ENCODE measurements around the gene TMEM229B. TPM values are rescaled to one million over a fixed set of nuclear protein-coding genes. Genes with fewer than 3 reads are reported as not detected.

Gene TMEM229B
- polyA plus RNA-seq, 1 donor from 2014 or later = 4.2 TPM

- no peaks in the 10 kb centered on the region for H3K9me3 ChIP-seq (ENCODE audit: low read length)
- H3K9ac ChIP-seq (ENCODE audit: low read length) = no peak overlapping the region
These were observed 30.9 kb upstream of the TMEM229B start for GRCh38 chr14:67519406-67519805.

DNA sequence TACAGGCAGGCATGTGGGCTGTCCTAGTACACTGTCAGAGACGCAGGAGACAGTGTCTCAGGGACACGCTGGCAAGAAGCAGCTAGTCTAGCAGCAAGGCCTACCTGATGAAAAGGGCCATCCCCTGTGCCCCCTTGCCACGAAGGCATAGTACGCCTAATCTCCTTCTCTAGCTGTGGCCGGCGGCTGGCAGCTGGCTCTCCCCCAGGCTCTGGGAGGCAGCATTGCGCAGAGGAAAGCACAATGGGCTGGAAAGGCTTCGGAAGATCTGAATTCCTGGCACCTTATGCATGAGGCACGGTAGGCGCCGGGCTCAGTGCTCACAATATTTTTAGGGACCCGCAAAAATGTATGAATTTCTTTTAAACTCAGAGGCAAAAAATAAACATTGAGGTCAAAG lies 28.6 kb upstream of the TMEM229B start:
- H3F3A ChIP-seq (ENCODE audit: insufficient read depth, low read length, poor library complexity, severe bottlenecking) = no peaks in the 10 kb centered on the region
- no peaks in the 10 kb centered on the region for H3K9me2 ChIP-seq (ENCODE audit: insufficient read depth, low read length)
- no peak overlapping the region for H3K4me3 ChIP-seq (ENCODE audit: low read length)
- no peak overlapping the region for H3K4me2 ChIP-seq (ENCODE audit: low read length)
- no peaks in the 10 kb centered on the region for H3K79me2 ChIP-seq (replicated peaks; ENCODE audit: insufficient read depth, low read length)
- H3K36me3 ChIP-seq (ENCODE audit: insufficient read depth, low read length) = no peaks in the 10 kb centered on the region
- peaks cover 40% of the 10 kb centered on the region for H3K27me3 ChIP-seq (ENCODE audit: insufficient read depth, low read depth, low read length)
- no peak overlapping the region for H3K27ac ChIP-seq (ENCODE audit: low read length)
- H2AFZ ChIP-seq (ENCODE audit: low read depth, low read length) = no peak overlapping the region
- H3K9ac ChIP-seq (ENCODE audit: low read length) = no peak overlapping the region
- no peaks in the 10 kb centered on the region for H3K9me3 ChIP-seq (ENCODE audit: low read length)
- peak; percentile 20 for TF ChIP-seq CTCF (IDR thresholded peaks at IDR 0.05; ENCODE audit: poor library complexity, severe bottlenecking)
- TF ChIP-seq MXI1 (conservative IDR thresholded peaks at IDR 0.05; ENCODE audit: poor library complexity, severe bottlenecking) = no peak
- TF ChIP-seq EZH2 (IDR thresholded peaks at IDR 0.05; ENCODE audit: borderline replicate concordance, insufficient read depth, low read length, poor library complexity, severe bottlenecking) = no peak
- TF ChIP-seq SMC3 (conservative IDR thresholded peaks at IDR 0.05; ENCODE audit: poor library complexity) = no peak
- no peaks in the 10 kb centered on the region for H4K20me1 ChIP-seq (ENCODE audit: insufficient read depth)

More at GRCh38 chr14:67519406-67519805, 30.9 kb upstream of the TMEM229B start:
- H3K27ac ChIP-seq (ENCODE audit: low read length) = no peak overlapping the region
- no peak overlapping the region for H3K4me3 ChIP-seq (ENCODE audit: low read length)
- H3K4me2 ChIP-seq (ENCODE audit: low read length) = no peak overlapping the region
- H3K27me3 ChIP-seq (ENCODE audit: insufficient read depth, low read depth, low read length) = peaks cover 34% of the 10 kb centered on the region
- H2AFZ ChIP-seq (ENCODE audit: low read depth, low read length) = no peak overlapping the region
- H3K9me2 ChIP-seq (ENCODE audit: insufficient read depth, low read length) = no peaks in the 10 kb centered on the region
- no peaks in the 10 kb centered on the region for H3K79me2 ChIP-seq (replicated peaks; ENCODE audit: insufficient read depth, low read length)
- no peaks in the 10 kb centered on the region for H3F3A ChIP-seq (ENCODE audit: insufficient read depth, low read length, poor library complexity, severe bottlenecking)
- no peak for TF ChIP-seq EZH2 (IDR thresholded peaks at IDR 0.05; ENCODE audit: borderline replicate concordance, insufficient read depth, low read length, poor library complexity, severe bottlenecking)
- TF ChIP-seq TAF1 (IDR thresholded peaks at IDR 0.05; ENCODE audit: low read depth) = no peak
- no peak for TF ChIP-seq CTCF (IDR thresholded peaks at IDR 0.05; ENCODE audit: poor library complexity, severe bottlenecking)
- TF ChIP-seq MXI1 (conservative IDR thresholded peaks at IDR 0.05; ENCODE audit: poor library complexity, severe bottlenecking) = no peak
- TF ChIP-seq, protein P1, sequence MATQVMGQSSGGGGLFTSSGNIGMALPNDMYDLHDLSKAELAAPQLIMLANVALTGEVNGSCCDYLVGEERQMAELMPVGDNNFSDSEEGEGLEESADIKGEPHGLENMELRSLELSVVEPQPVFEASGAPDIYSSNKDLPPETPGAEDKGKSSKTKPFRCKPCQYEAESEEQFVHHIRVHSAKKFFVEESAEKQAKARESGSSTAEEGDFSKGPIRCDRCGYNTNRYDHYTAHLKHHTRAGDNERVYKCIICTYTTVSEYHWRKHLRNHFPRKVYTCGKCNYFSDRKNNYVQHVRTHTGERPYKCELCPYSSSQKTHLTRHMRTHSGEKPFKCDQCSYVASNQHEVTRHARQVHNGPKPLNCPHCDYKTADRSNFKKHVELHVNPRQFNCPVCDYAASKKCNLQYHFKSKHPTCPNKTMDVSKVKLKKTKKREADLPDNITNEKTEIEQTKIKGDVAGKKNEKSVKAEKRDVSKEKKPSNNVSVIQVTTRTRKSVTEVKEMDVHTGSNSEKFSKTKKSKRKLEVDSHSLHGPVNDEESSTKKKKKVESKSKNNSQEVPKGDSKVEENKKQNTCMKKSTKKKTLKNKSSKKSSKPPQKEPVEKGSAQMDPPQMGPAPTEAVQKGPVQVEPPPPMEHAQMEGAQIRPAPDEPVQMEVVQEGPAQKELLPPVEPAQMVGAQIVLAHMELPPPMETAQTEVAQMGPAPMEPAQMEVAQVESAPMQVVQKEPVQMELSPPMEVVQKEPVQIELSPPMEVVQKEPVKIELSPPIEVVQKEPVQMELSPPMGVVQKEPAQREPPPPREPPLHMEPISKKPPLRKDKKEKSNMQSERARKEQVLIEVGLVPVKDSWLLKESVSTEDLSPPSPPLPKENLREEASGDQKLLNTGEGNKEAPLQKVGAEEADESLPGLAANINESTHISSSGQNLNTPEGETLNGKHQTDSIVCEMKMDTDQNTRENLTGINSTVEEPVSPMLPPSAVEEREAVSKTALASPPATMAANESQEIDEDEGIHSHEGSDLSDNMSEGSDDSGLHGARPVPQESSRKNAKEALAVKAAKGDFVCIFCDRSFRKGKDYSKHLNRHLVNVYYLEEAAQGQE (IDR thresholded peaks at IDR 0.05; ENCODE audit: borderline replicate concordance) = no peak
- no peak for TF ChIP-seq EP300 (conservative IDR thresholded peaks at IDR 0.05; ENCODE audit: poor library complexity, severe bottlenecking)
- TF ChIP-seq RAD21 (conservative IDR thresholded peaks at IDR 0.05) = no peak
- no peaks in the 10 kb centered on the region for H4K20me1 ChIP-seq (ENCODE audit: insufficient read depth)
- no peaks in the 10 kb centered on the region for H3K36me3 ChIP-seq (ENCODE audit: insufficient read depth, low read length)

All from neural cell (in vitro differentiated cells).